K562 (cell line): ENCODE data around the gene CD34. TPM values are rescaled to one million over a fixed set of nuclear protein-coding genes. Genes with fewer than 3 reads are reported as not detected.

Source experiments
- ATAC-seq: fragments of 200-7000 bp; cut with Tn5 transposase; 3 replicates; pipeline ENCODE4 v1.9.1; 2020; ENCODE audit warnings: moderate library complexity
- BruUV-seq: library from RNA; stranded (reverse); fragments of 400-500 nt; replicated peaks from 2 replicates; lab custom pipeline; 2021; lab: Mats Ljungman, UMichigan
- CTCF ChIA-PET: fragments of 300-600 bp; formaldehyde crosslinking; extraction: SDS; loops from one replicate; lab custom pipeline; 2021; ENCODE audit warnings: low intra/inter-chr PET ratio; lab: Yijun Ruan, JAX
- POLR2A ChIA-PET: fragments of 300-600, 350-650 bp; sonication (Branson Sonifier 250); formaldehyde crosslinking; extraction: SDS; loops from one replicate; lab custom pipeline; 2021; ENCODE audit warnings: antibody characterized with exemption, inconsistent platforms; lab: Yijun Ruan, JAX
- DNase-seq, 4 experiments: peaks; one replicate each; pipeline versions ENCODE4 v3.0.0 to v3.0.0-alpha.2; 2011 to 2018; ENCODE audit warnings: low spot score in 3 of 4, mixed read lengths in 3 of 4; ENCODE audit errors: extremely low read depth in 1 of 4
- FAIRE-seq: peaks from 2 replicates; lab custom pipeline; 2011; peaks lifted over from hg19 to GRCh38; lab: Jason Lieb, UNC
- H2AFZ ChIP-seq: 2 replicates; pipeline ENCODE4 v1.6.0; 2011; ENCODE audit warnings: low read depth, low read length, control low read depth, inconsistent platforms
- H3K27ac ChIP-seq: fragments of 200-600 bp; 3 replicates; pipeline ENCODE4 v1.8.0; 2011; ENCODE audit warnings: low read depth, mild to moderate bottlenecking, control low read depth, inconsistent platforms, low read length, moderate library complexity, mixed read lengths; ENCODE audit errors: extremely low read depth
- H3K27me3 ChIP-seq, 2 experiments: fragments of 300-600 bp in 1 of 2; 2 replicates in 1 of 2; 3 replicates in 1 of 2; pipeline versions ENCODE4 v1.6.0 to v1.8.0; 2011; ENCODE audit warnings: inconsistent platforms in 2 of 2, low read length in 2 of 2, mild to moderate bottlenecking in 1 of 2, mixed read lengths in 1 of 2, moderate library complexity in 1 of 2; ENCODE audit not compliant: control insufficient read depth in 2 of 2, insufficient read depth in 2 of 2
- H3K36me3 ChIP-seq: fragments of 300-600 bp; 3 replicates; pipeline ENCODE4 v1.8.0; 2011; ENCODE audit warnings: mild to moderate bottlenecking, low read length, inconsistent platforms; ENCODE audit not compliant: control insufficient read depth, insufficient read depth
- H3K4me1 ChIP-seq, 2 experiments: fragments of 200-600 bp in 1 of 2; replicated peaks in 1 of 2; 2 replicates in 1 of 2; 3 replicates in 1 of 2; pipeline versions ENCODE4 v1.5.1 to v1.8.0; 2011; ENCODE audit warnings: inconsistent platforms in 2 of 2, low read length in 2 of 2, mild to moderate bottlenecking in 1 of 2, mixed read lengths in 1 of 2, moderate library complexity in 1 of 2; ENCODE audit not compliant: control insufficient read depth in 2 of 2, insufficient read depth in 2 of 2
- H3K4me2 ChIP-seq: 2 replicates; pipeline ENCODE4 v1.6.1; 2011; ENCODE audit warnings: low read length, control low read depth, inconsistent platforms, mixed read lengths; ENCODE audit not compliant: insufficient read depth
- H3K4me3 ChIP-seq: fragments of 200-600 bp; sonication (generic), shearing (Covaris generic); 2 replicates; pipeline ENCODE4 v1.5.1; 2016; ENCODE audit warnings: control low read depth, inconsistent platforms
- H3K79me2 ChIP-seq: fragments of 200-600 bp; 3 replicates; pipeline ENCODE4 v1.8.0; 2011; ENCODE audit warnings: low read length, inconsistent platforms; ENCODE audit not compliant: control insufficient read depth, insufficient read depth
- H3K9ac ChIP-seq, 2 experiments: 2 replicates each; pipeline versions ENCODE4 v1.6.0 to v1.6.1; 2011; ENCODE audit warnings: low read depth in 2 of 2, low read length in 2 of 2, control low read depth in 1 of 2, inconsistent platforms in 1 of 2, mild to moderate bottlenecking in 1 of 2, mixed read lengths in 1 of 2; ENCODE audit not compliant: insufficient read depth in 1 of 2
- H3K9me1 ChIP-seq: one replicate; pipeline ENCODE4 v1.6.0; 2011; ENCODE audit warnings: inconsistent platforms, mild to moderate bottlenecking, low read length, moderate library complexity; ENCODE audit not compliant: control insufficient read depth, insufficient read depth
- H3K9me3 ChIP-seq: replicated peaks from 2 replicates; pipeline ENCODE4 v1.5.1; 2011; ENCODE audit warnings: low read depth, low read length, inconsistent platforms; ENCODE audit not compliant: control insufficient read depth, insufficient read depth
- H4K20me1 ChIP-seq: replicated peaks from 2 replicates; pipeline ENCODE4 v1.6.1; 2011; ENCODE audit warnings: low read length, inconsistent platforms, mixed read lengths; ENCODE audit not compliant: control insufficient read depth, insufficient read depth
- E2F4 ChIP-seq: sonication (generic); formaldehyde crosslinking; IDR thresholded peaks from 2 replicates; pipeline ENCODE4 v1.8.0; 2022; ENCODE audit warnings: mild to moderate bottlenecking, low read depth, missing genetic modification reagents
- FOXA1 ChIP-seq: fragments of 450-650 bp; IDR thresholded peaks from 2 replicates; pipeline ENCODE4 v1.6.1; 2016; ENCODE audit warnings: mild to moderate bottlenecking, borderline replicate concordance
- HSF4 ChIP-seq: fragments of 250-450 bp; sonication (Bioruptor Pico); IDR thresholded peaks from 2 replicates; pipeline ENCODE4 v2.1.2; 2022; ENCODE audit warnings: mild to moderate bottlenecking, moderate library complexity, borderline replicate concordance
- L3MBTL2 ChIP-seq: fragments of 450-650 bp; IDR thresholded peaks from 2 replicates; pipeline ENCODE4 v1.6.1; 2016; ENCODE audit warnings: mild to moderate bottlenecking, moderate library complexity
- LARP7 ChIP-seq: fragments of 450-650 bp; IDR thresholded peaks from 2 replicates; pipeline ENCODE4 v1.6.1; 2016
- MIER1 ChIP-seq: fragments of 450-650 bp; IDR thresholded peaks from 2 replicates; pipeline ENCODE4 v1.6.1; 2016; ENCODE audit warnings: antibody characterized with exemption, mild to moderate bottlenecking, low read depth
- NR1H2 ChIP-seq: sonication (generic); formaldehyde crosslinking; IDR thresholded peaks from 2 replicates; pipeline ENCODE4 v1.4.0; 2020; ENCODE audit warnings: mild to moderate bottlenecking, missing genetic modification reagents
- RBM17 ChIP-seq: fragments of 200-400 bp; formaldehyde crosslinking; IDR thresholded peaks from 2 replicates; pipeline ENCODE4 v1.6.1; 2017; ENCODE audit warnings: low read depth, mild to moderate bottlenecking, low read length, borderline replicate concordance
- SUPT5H ChIP-seq: fragments of 450-650 bp; IDR thresholded peaks from 2 replicates; pipeline ENCODE4 v1.6.1; 2016
- ZC3H8 ChIP-seq: fragments of 450-650 bp; IDR thresholded peaks from 2 replicates; pipeline ENCODE4 v1.6.1; 2017
- ZNF24 ChIP-seq: fragments of 450-650 bp; IDR thresholded peaks from 2 replicates; pipeline ENCODE4 v1.6.1; 2016
- ZNF75A ChIP-seq: fragments of 450-650 bp; formaldehyde crosslinking; IDR thresholded peaks from 2 replicates; pipeline ENCODE4 v1.4.0; 2020; ENCODE audit warnings: mild to moderate bottlenecking
- WGBS: fragments of 100-300 bp; shearing (Covaris generic); methylation state at CpG from one replicate; pipeline ENCODE4 v1.1.6; 2016; ENCODE audit warnings: low coverage, mixed read lengths; ENCODE audit not compliant: insufficient coverage; ENCODE audit errors: missing lambda C conversion rate; 5-methylcytosine and 5-hydroxymethylcytosine counted together
- in situ Hi-C: fragments of 300-500 bp; cut with MboI; formaldehyde crosslinking; loops from 4 replicates; pipeline ENCODE4 v1.15.0; 2018; ENCODE audit warnings: inconsistent platforms, mixed read lengths
- intact Hi-C: fragments of 100-400 bp; cut with micrococcal nuclease; formaldehyde crosslinking; loops from 2 replicates; pipeline ENCODE4 v1.14.2; 2022
- polyA plus RNA-seq, 8 experiments: library from polyadenylated mRNA; depleted of rRNA in 4 of 8; stranded (reverse) in 5 of 8; unstranded in 3 of 8; fragments of >200 nt; fragmentation: Nextera tagmentation in 2 of 8; fragmentation: Illumina TruSeq in 1 of 8; extraction: Ambion mirVana in 2 of 8; extraction: Trizol in 1 of 8; gene quantifications; 2 replicates each; pipeline versions ENCODE4 v1.2.1 to v1.2.3, GENCODE V29; 2011 to 2014; ENCODE audit warnings: inconsistent platforms in 1 of 8, missing spikeins in 1 of 8
- total RNA-seq, 7 experiments: library from RNA; depleted of rRNA in 6 of 7; stranded (reverse); fragments of >200 nt in 6 of 7; fragmentation: Illumina TruSeq in 2 of 7; extraction: Trizol in 2 of 7; gene quantifications; 2 replicates each; pipeline versions ENCODE4 v1.2.1 to v1.2.3, GENCODE V29; 2011 to 2021; ENCODE audit warnings: low replicate concordance in 1 of 7
- TF ChIP-seq, protein P1 (sequence below): fragments of 250-450 bp; sonication (Bioruptor Pico); IDR thresholded peaks from 2 replicates; pipeline ENCODE4 v1.8.0; 2021; ENCODE audit warnings: moderate library complexity, mild to moderate bottlenecking, inconsistent platforms

Gene CD34
- total and polyA plus RNA-seq, 9 of the 15 experiments (the other 6 are each of a cell fraction or from before 2014, with no cell fraction given) = not detected

GRCh38 chr1:207860531-207860930, 50.4 kb downstream of the CD34 start:
- Histone ChIP-seq H3K9me3 (no peaks in the 10 kb centered on the region), H3K9ac (no peak overlapping the region), H3K27ac (no peak overlapping the region), H3K27me3 (no peaks in the 10 kb centered on the region; a peak in 1 of 5 replicates), H3K4me3 (no peak overlapping the region), H3K4me2 (no peak overlapping the region), H4K20me1 (no peaks in the 10 kb centered on the region), H3K36me3 (peaks cover 5% of the 10 kb centered on the region; the same call in 2 of the 3 replicates), H3K9me1 (no peaks in the 10 kb centered on the region), H3K4me1 (peaks cover 4% of the 10 kb centered on the region in 2 experiments; a peak in 3 of 5 replicates), H3K79me2 (no peaks in the 10 kb centered on the region), H2AFZ (no peak overlapping the region)
- no TSS peak for BruUV-seq
- ChIA-PET CTCF (no interaction called here), POLR2A (interaction anchor here (0.6 kb wide), 2 partner anchors 11 to 148 kb away, joined by 3 read pairs; no protein-coding TSS in a partner anchor)
- in situ Hi-C loops = no loop called here
- no peak for DNase-seq
- WGBS = 49% methylated on average over 5 of the region's 5 CpGs
- no peak for ATAC-seq
- intact Hi-C loops = no loop called here
- FAIRE-seq = no peak
- no peak for TF ChIP-seq HSF4 (CRISPR knock-in tag)
- TF ChIP-seq MIER1 = no peak
- no peak for TF ChIP-seq NR1H2 (CRISPR knock-in tag)
- no peak for TF ChIP-seq L3MBTL2
- TF ChIP-seq RBM17 = no peak
- TF ChIP-seq, protein P1, sequence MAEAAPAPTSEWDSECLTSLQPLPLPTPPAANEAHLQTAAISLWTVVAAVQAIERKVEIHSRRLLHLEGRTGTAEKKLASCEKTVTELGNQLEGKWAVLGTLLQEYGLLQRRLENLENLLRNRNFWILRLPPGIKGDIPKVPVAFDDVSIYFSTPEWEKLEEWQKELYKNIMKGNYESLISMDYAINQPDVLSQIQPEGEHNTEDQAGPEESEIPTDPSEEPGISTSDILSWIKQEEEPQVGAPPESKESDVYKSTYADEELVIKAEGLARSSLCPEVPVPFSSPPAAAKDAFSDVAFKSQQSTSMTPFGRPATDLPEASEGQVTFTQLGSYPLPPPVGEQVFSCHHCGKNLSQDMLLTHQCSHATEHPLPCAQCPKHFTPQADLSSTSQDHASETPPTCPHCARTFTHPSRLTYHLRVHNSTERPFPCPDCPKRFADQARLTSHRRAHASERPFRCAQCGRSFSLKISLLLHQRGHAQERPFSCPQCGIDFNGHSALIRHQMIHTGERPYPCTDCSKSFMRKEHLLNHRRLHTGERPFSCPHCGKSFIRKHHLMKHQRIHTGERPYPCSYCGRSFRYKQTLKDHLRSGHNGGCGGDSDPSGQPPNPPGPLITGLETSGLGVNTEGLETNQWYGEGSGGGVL (CRISPR knock-in tag) = no peak
- TF ChIP-seq ZC3H8 = no peak
- TF ChIP-seq LARP7 = no peak
- TF ChIP-seq FOXA1 = no peak
- TF ChIP-seq SUPT5H = no peak
- TF ChIP-seq ZNF75A (CRISPR knock-in tag) = no peak
- TF ChIP-seq ZNF24 = no peak
- TF ChIP-seq E2F4 (CRISPR knock-in tag) = no peak
